Measurements from ENCODE around the gene EXOC6.

EXOC6 gene

GRCh38 chr10:92832121-92832520, 16.2 kb upstream of the EXOC6 start:
- DNase-seq (ENCODE audit: low read depth in 3 of 3, low spot score in 1 of 3) = no peak

- DNase-seq (ENCODE audit: low read depth in 3 of 3, low spot score in 1 of 3) = no peak
Observed at GRCh38 chr10:92832998-92833650, 15.2 kb upstream of the EXOC6 start.

- no peak for DNase-seq (ENCODE audit: low read depth in 3 of 3, low spot score in 1 of 3)
Observed at GRCh38 chr10:92834331-92834730, 14.0 kb upstream of the EXOC6 start.

- no peak for DNase-seq (ENCODE audit: low read depth in 3 of 3, low spot score in 1 of 3)
Observed at GRCh38 chr10:92834986-92835385, 13.3 kb upstream of the EXOC6 start.

GRCh38 chr10:92837456-92837855, 10.9 kb upstream of the EXOC6 start:
- no peak for DNase-seq (ENCODE audit: low read depth in 3 of 3, low spot score in 1 of 3)

GRCh38 chr10:92839191-92840085, 8.9 kb upstream of the EXOC6 start:
- DNase-seq (ENCODE audit: low read depth in 3 of 3, low spot score in 1 of 3) = peak in 1 of 3 donors; percentile 33

- DNase-seq (ENCODE audit: low read depth in 3 of 3, low spot score in 1 of 3) = no peak
Observed at GRCh38 chr10:92844746-92845145, 3.6 kb upstream of the EXOC6 start.

- no peak for DNase-seq (ENCODE audit: low read depth in 3 of 3, low spot score in 1 of 3)
Observed at GRCh38 chr10:92845921-92846320, 2.4 kb upstream of the EXOC6 start.

- DNase-seq (ENCODE audit: low read depth in 3 of 3, low spot score in 1 of 3) = no peak
Observed at GRCh38 chr10:92846344-92846743, 2.0 kb upstream of the EXOC6 start.

- DNase-seq (ENCODE audit: low read depth in 3 of 3, low spot score in 1 of 3) = no peak
Observed at GRCh38 chr10:92846854-92847201, 1.5 kb upstream of the EXOC6 start.

GRCh38 chr10:92847202-92847864, 987 bp upstream of the EXOC6 start:
- no peak for DNase-seq (ENCODE audit: low read depth in 3 of 3, low spot score in 1 of 3)

GRCh38 chr10:92848037-92848440, 281 bp upstream of the EXOC6 start:
- no peak for DNase-seq (ENCODE audit: low read depth in 3 of 3, low spot score in 1 of 3)

- no peak for DNase-seq (ENCODE audit: low read depth in 3 of 3, low spot score in 1 of 3)
Observed at GRCh38 chr10:92849234-92849525, 860 bp downstream of the EXOC6 start.

- no peak for DNase-seq (ENCODE audit: low read depth in 3 of 3, low spot score in 1 of 3)
Observed at GRCh38 chr10:92849576-92850090, 1.3 kb downstream of the EXOC6 start.

GRCh38 chr10:92850185-92850584, 1.9 kb downstream of the EXOC6 start:
- no peak for DNase-seq (ENCODE audit: low read depth in 3 of 3, low spot score in 1 of 3)

- DNase-seq (ENCODE audit: low read depth in 3 of 3, low spot score in 1 of 3) = no peak
Observed at GRCh38 chr10:92851003-92851402, 2.7 kb downstream of the EXOC6 start.

GRCh38 chr10:92855560-92855959, 7.2 kb downstream of the EXOC6 start:
- no peak for DNase-seq (ENCODE audit: low read depth in 3 of 3, low spot score in 1 of 3)

GRCh38 chr10:92857904-92858514, 9.7 kb downstream of the EXOC6 start:
- no peak for DNase-seq (ENCODE audit: low read depth in 3 of 3, low spot score in 1 of 3)

GRCh38 chr10:92867235-92867634, 18.9 kb downstream of the EXOC6 start:
- no peak for DNase-seq (ENCODE audit: low read depth in 3 of 3, low spot score in 1 of 3)

GRCh38 chr10:92868036-92868435, 19.7 kb downstream of the EXOC6 start:
- DNase-seq (ENCODE audit: low read depth in 3 of 3, low spot score in 1 of 3) = no peak

- no peak for DNase-seq (ENCODE audit: low read depth in 3 of 3, low spot score in 1 of 3)
Observed at GRCh38 chr10:92868557-92868956, 20.2 kb downstream of the EXOC6 start.

GRCh38 chr10:92873029-92873428, 24.7 kb downstream of the EXOC6 start:
- DNase-seq (ENCODE audit: low read depth in 3 of 3, low spot score in 1 of 3) = no peak

Data from stimulated activated CD4-positive, alpha-beta T cell treated with anti-CD3 and anti-CD28 coated beads, TNF-alpha, amount 100 ng/mL, for 1 hour (primary cell).